GM23338 (cell line): ENCODE results near the gene RIPOR3.

ENCODE experiments used
- CTCF ChIP-seq, 2 experiments: fragments of 200-600 bp in 1 of 2; sonication (generic) in 1 of 2; conservative IDR thresholded peaks; 2 replicates each; pipeline versions ENCODE4 v1.5.1 to v1.6.1; 2016 to 2017; ENCODE audit warnings: antibody characterized with exemption in 2 of 2, low read depth in 2 of 2, mild to moderate bottlenecking in 2 of 2, moderate library complexity in 1 of 2
- EZH2 ChIP-seq: fragments of 200-600 bp; sonication (generic); IDR thresholded peaks from one replicate; pipeline ENCODE4 v1.8.0; 2017; ENCODE audit warnings: antibody characterized with exemption, mild to moderate bottlenecking, low read depth; ENCODE audit not compliant: unreplicated experiment

DNA sequence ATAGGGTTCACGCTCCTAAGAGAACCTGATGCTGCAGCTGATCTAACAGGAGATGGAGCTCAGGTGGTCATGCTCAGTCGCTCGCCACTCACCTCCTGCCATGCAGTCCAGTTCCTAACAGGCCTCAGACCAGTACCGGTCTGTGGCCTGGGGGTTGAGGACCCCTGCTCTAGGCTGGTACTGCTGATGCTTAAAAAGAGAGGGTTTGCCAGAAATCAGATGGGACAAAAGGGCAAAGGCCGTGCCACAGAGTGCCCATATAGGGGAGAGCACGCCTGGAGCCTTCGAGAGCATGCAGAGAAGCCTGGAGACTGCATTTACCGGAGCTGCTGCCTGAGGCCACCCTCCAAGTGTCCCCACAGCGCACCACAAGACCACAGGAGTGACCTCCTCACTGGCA is 105.7 kb downstream of the RIPOR3 start:
- no peak for TF ChIP-seq CTCF (conservative IDR thresholded peaks at IDR 0.05; ENCODE audit: low read depth in 2 of 2)
- no peak for TF ChIP-seq EZH2
